ENCODE measurements around the gene CAMP. TPM values are rescaled to one million over a fixed set of nuclear protein-coding genes. Genes with fewer than 3 reads are reported as not detected.

Gene CAMP
- total and polyA plus RNA-seq, 2 of the 13 experiments (the other 11 are each of a cell fraction or from before 2014, with no cell fraction given) = not detected

GRCh38 chr3:48188266-48189201 lies 34.8 kb upstream of the CAMP start, which contains the start of gene CDC25A (continued):
- 0 out of 2 replicates have a peak, but pooled peaks have one; percentile 23 for TF ChIP-seq BCL3 (CRISPR knock-in tag; IDR thresholded peaks at IDR 0.05)
- no peak for TF ChIP-seq ZNF556 (CRISPR knock-in tag; IDR thresholded peaks at IDR 0.05; ENCODE audit: borderline replicate concordance)
- 0 out of 2 replicates have a peak, but pooled peaks have one; percentile 32 for TF ChIP-seq ZNF792 (CRISPR knock-in tag; IDR thresholded peaks at IDR 0.05)
- TF ChIP-seq ZBTB34 (CRISPR knock-in tag; IDR thresholded peaks at IDR 0.05) = peak; percentile 32; the same call in 1 of the 2 replicates
- peak; percentile 87 for TF ChIP-seq ZFY (CRISPR knock-in tag; IDR thresholded peaks at IDR 0.05)
- TF ChIP-seq MXD4 (CRISPR knock-in tag; IDR thresholded peaks at IDR 0.05) = peak; percentile 87
- TF ChIP-seq ZNF430 (CRISPR knock-in tag; IDR thresholded peaks at IDR 0.05) = peak; percentile 60; the same call in 1 of the 2 replicates
- peak; percentile 57; the same call in 1 of the 2 replicates for TF ChIP-seq IRF2 (CRISPR knock-in tag; IDR thresholded peaks at IDR 0.05)
- no peak for TF ChIP-seq PAF1 (CRISPR knock-in tag; IDR thresholded peaks at IDR 0.05)
- 0 out of 2 replicates have a peak, but pooled peaks have one; percentile 80 for TF ChIP-seq MYNN (CRISPR knock-in tag; IDR thresholded peaks at IDR 0.05; ENCODE audit: low read depth)
- peak; percentile 99 for TF ChIP-seq TFDP1 (CRISPR knock-in tag; IDR thresholded peaks at IDR 0.05; ENCODE audit: borderline replicate concordance)
- TF ChIP-seq HOMEZ (CRISPR knock-in tag; IDR thresholded peaks at IDR 0.05; ENCODE audit: low read depth) = no peak
- TF ChIP-seq ZNF766 (CRISPR knock-in tag; IDR thresholded peaks at IDR 0.05; ENCODE audit: borderline replicate concordance) = 0 out of 2 replicates have a peak, but pooled peaks have one; percentile 22
- TF ChIP-seq ZNF234 (CRISPR knock-in tag; conservative IDR thresholded peaks at IDR 0.05) = no peak
- TF ChIP-seq ARID5B (CRISPR knock-in tag; IDR thresholded peaks at IDR 0.05) = peak; percentile 43; the same call in 1 of the 2 replicates
- TF ChIP-seq DR1 (CRISPR knock-in tag; IDR thresholded peaks at IDR 0.05) = peak; percentile 71; the same call in 1 of the 2 replicates

Data from HepG2 (cell line).